Measurements from ENCODE around the gene MED16. TPM values are rescaled to one million over a fixed set of nuclear protein-coding genes. Genes with fewer than 3 reads are reported as not detected.

The MED16 gene
- total and polyA plus RNA-seq, 2 of the 13 experiments (the other 11 are each of a cell fraction or from before 2014, with no cell fraction given): 13.3 to 14.8 TPM

- TF ChIP-seq SNAPC4 (CRISPR knock-in tag; IDR thresholded peaks at IDR 0.05) (no peak), TBX2 (CRISPR knock-in tag; IDR thresholded peaks at IDR 0.05; ENCODE audit: borderline replicate concordance) (no peak; the same call in 1 of the 2 replicates), EP300 (IDR thresholded peaks at IDR 0.05; ENCODE audit: low read depth in 2 of 2, low read length in 2 of 2) (peak in 1 of 2 experiments; percentile 68; a peak in 1 of 4 replicates), EP300 (CRISPR knock-in tag; IDR thresholded peaks at IDR 0.05; ENCODE audit: borderline replicate concordance) (peak; percentile 17; the same call in 1 of the 2 replicates), ZFP82 (CRISPR knock-in tag; IDR thresholded peaks at IDR 0.05; ENCODE audit: borderline replicate concordance) (no peak), HDAC1 (CRISPR knock-in tag; IDR thresholded peaks at IDR 0.05) (no peak), RFX5 (IDR thresholded peaks at IDR 0.05; ENCODE audit: low read depth, low read length) (no peak), NFIC (IDR thresholded peaks at IDR 0.05; ENCODE audit: low read length) (no peak), SMAD9 (CRISPR knock-in tag; IDR thresholded peaks at IDR 0.05) (no peak), ZZZ3 (CRISPR knock-in tag; IDR thresholded peaks at IDR 0.05; ENCODE audit: borderline replicate concordance) (no peak), ZNF230 (CRISPR knock-in tag; IDR thresholded peaks at IDR 0.05) (no peak), TEF (CRISPR knock-in tag; IDR thresholded peaks at IDR 0.05) (no peak), MIER2 (CRISPR knock-in tag; IDR thresholded peaks at IDR 0.05) (no peak), ZFP36L1 (CRISPR knock-in tag; IDR thresholded peaks at IDR 0.05) (no peak), ZSCAN25 (CRISPR knock-in tag; IDR thresholded peaks at IDR 0.05) (peak; percentile 89), PATZ1 (CRISPR knock-in tag; IDR thresholded peaks at IDR 0.05) (peak; percentile 86), GATA4 (IDR thresholded peaks at IDR 0.05; ENCODE audit: borderline replicate concordance, low read depth) (no peak), HNF4G (IDR thresholded peaks at IDR 0.05; ENCODE audit: borderline replicate concordance, low read depth, low read length) (0 out of 2 replicates have a peak, but pooled peaks have one; percentile 32), HNF4G (CRISPR knock-in tag; IDR thresholded peaks at IDR 0.05; ENCODE audit: borderline replicate concordance, low read depth) (no peak), ZNF18 (CRISPR knock-in tag; IDR thresholded peaks at IDR 0.05; ENCODE audit: insufficient replicate concordance) (no peak), ZNF792 (CRISPR knock-in tag; IDR thresholded peaks at IDR 0.05) (no peak)
Measured at GRCh38 chr19:926589-927350, 33.8 kb upstream of the MED16 start (continued).
